Right lobe of liver (tissue), 4 donors: Measurements from ENCODE around the gene INPP4B.

ENCODE experiments used
- CTCF ChIP-seq, 4 donors: fragments of 200-600 bp in 3 of 4; fragments of 450-650 bp in 1 of 4; IDR thresholded peaks; one replicate each; pipeline versions ENCODE4 v1.5.1 to v1.8.0; 2016 to 2022; ENCODE audit warnings: antibody characterized with exemption in 4 of 4, mild to moderate bottlenecking in 2 of 4
- POLR2A ChIP-seq: fragments of 450-650 bp; IDR thresholded peaks from one replicate; pipeline ENCODE4 v1.6.1; 2017; ENCODE audit warnings: antibody characterized with exemption, mild to moderate bottlenecking
- donor health status: DM: no; HTN: no; CAD: no.
- donor health status: DM: no; HTN: no; CAD: no.
- donor health status: DM: no; HTN: yes; CAD: no.

- TF ChIP-seq CTCF (IDR thresholded peaks at IDR 0.05) (no peak), POLR2A (no peak)
Measured at GRCh38 chr4:142566777-142567176, 279.3 kb downstream of the INPP4B start.
